K562 (cell line): ENCODE measurements around the gene FAM20B. TPM values are rescaled to one million over a fixed set of nuclear protein-coding genes. Genes with fewer than 3 reads are reported as not detected.

Experiments used
- ATAC-seq: fragments of 200-7000 bp; cut with Tn5 transposase; 3 replicates; pipeline ENCODE4 v1.9.1; 2020; ENCODE audit warnings: moderate library complexity
- BruUV-seq: library from RNA; stranded (reverse); fragments of 400-500 nt; replicated peaks from 2 replicates; lab custom pipeline; 2021; lab: Mats Ljungman, UMichigan
- CTCF ChIA-PET: fragments of 300-600 bp; formaldehyde crosslinking; extraction: SDS; loops from one replicate; lab custom pipeline; 2021; ENCODE audit warnings: low intra/inter-chr PET ratio; lab: Yijun Ruan, JAX
- POLR2A ChIA-PET: fragments of 300-600, 350-650 bp; sonication (Branson Sonifier 250); formaldehyde crosslinking; extraction: SDS; loops from one replicate; lab custom pipeline; 2021; ENCODE audit warnings: antibody characterized with exemption, inconsistent platforms; lab: Yijun Ruan, JAX
- DNase-seq, 4 experiments: peaks; one replicate each; pipeline versions ENCODE4 v3.0.0 to v3.0.0-alpha.2; 2011 to 2018; ENCODE audit warnings: low spot score in 3 of 4, mixed read lengths in 3 of 4; ENCODE audit errors: extremely low read depth in 1 of 4
- FAIRE-seq: peaks from 2 replicates; lab custom pipeline; 2011; peaks lifted over from hg19 to GRCh38; lab: Jason Lieb, UNC
- H2AFZ ChIP-seq: 2 replicates; pipeline ENCODE4 v1.6.0; 2011; ENCODE audit warnings: low read depth, low read length, control low read depth, inconsistent platforms
- H3K27ac ChIP-seq: fragments of 200-600 bp; 3 replicates; pipeline ENCODE4 v1.8.0; 2011; ENCODE audit warnings: low read depth, mild to moderate bottlenecking, control low read depth, inconsistent platforms, low read length, moderate library complexity, mixed read lengths; ENCODE audit errors: extremely low read depth
- H3K27me3 ChIP-seq, 2 experiments: fragments of 300-600 bp in 1 of 2; 2 replicates in 1 of 2; 3 replicates in 1 of 2; pipeline versions ENCODE4 v1.6.0 to v1.8.0; 2011; ENCODE audit warnings: inconsistent platforms in 2 of 2, low read length in 2 of 2, mild to moderate bottlenecking in 1 of 2, mixed read lengths in 1 of 2, moderate library complexity in 1 of 2; ENCODE audit not compliant: control insufficient read depth in 2 of 2, insufficient read depth in 2 of 2
- H3K36me3 ChIP-seq: fragments of 300-600 bp; 3 replicates; pipeline ENCODE4 v1.8.0; 2011; ENCODE audit warnings: mild to moderate bottlenecking, low read length, inconsistent platforms; ENCODE audit not compliant: control insufficient read depth, insufficient read depth
- H3K4me1 ChIP-seq, 2 experiments: fragments of 200-600 bp in 1 of 2; replicated peaks in 1 of 2; 2 replicates in 1 of 2; 3 replicates in 1 of 2; pipeline versions ENCODE4 v1.5.1 to v1.8.0; 2011; ENCODE audit warnings: inconsistent platforms in 2 of 2, low read length in 2 of 2, mild to moderate bottlenecking in 1 of 2, mixed read lengths in 1 of 2, moderate library complexity in 1 of 2; ENCODE audit not compliant: control insufficient read depth in 2 of 2, insufficient read depth in 2 of 2
- H3K4me2 ChIP-seq: 2 replicates; pipeline ENCODE4 v1.6.1; 2011; ENCODE audit warnings: low read length, control low read depth, inconsistent platforms, mixed read lengths; ENCODE audit not compliant: insufficient read depth
- H3K4me3 ChIP-seq: fragments of 200-600 bp; sonication (generic), shearing (Covaris generic); 2 replicates; pipeline ENCODE4 v1.5.1; 2016; ENCODE audit warnings: control low read depth, inconsistent platforms
- H3K79me2 ChIP-seq: fragments of 200-600 bp; 3 replicates; pipeline ENCODE4 v1.8.0; 2011; ENCODE audit warnings: low read length, inconsistent platforms; ENCODE audit not compliant: control insufficient read depth, insufficient read depth
- H3K9ac ChIP-seq, 2 experiments: 2 replicates each; pipeline versions ENCODE4 v1.6.0 to v1.6.1; 2011; ENCODE audit warnings: low read depth in 2 of 2, low read length in 2 of 2, control low read depth in 1 of 2, inconsistent platforms in 1 of 2, mild to moderate bottlenecking in 1 of 2, mixed read lengths in 1 of 2; ENCODE audit not compliant: insufficient read depth in 1 of 2
- H3K9me1 ChIP-seq: one replicate; pipeline ENCODE4 v1.6.0; 2011; ENCODE audit warnings: inconsistent platforms, mild to moderate bottlenecking, low read length, moderate library complexity; ENCODE audit not compliant: control insufficient read depth, insufficient read depth
- H3K9me3 ChIP-seq: replicated peaks from 2 replicates; pipeline ENCODE4 v1.5.1; 2011; ENCODE audit warnings: low read depth, low read length, inconsistent platforms; ENCODE audit not compliant: control insufficient read depth, insufficient read depth
- H4K20me1 ChIP-seq: replicated peaks from 2 replicates; pipeline ENCODE4 v1.6.1; 2011; ENCODE audit warnings: low read length, inconsistent platforms, mixed read lengths; ENCODE audit not compliant: control insufficient read depth, insufficient read depth
- MCM5 ChIP-seq: fragments of 450-650 bp; IDR thresholded peaks from 2 replicates; pipeline ENCODE4 v1.6.1; 2016; ENCODE audit warnings: low read depth
- NCOA6 ChIP-seq: fragments of 450-650 bp; IDR thresholded peaks from 2 replicates; pipeline ENCODE4 v1.6.1; 2017; ENCODE audit warnings: mild to moderate bottlenecking
- TEAD2 ChIP-seq: fragments of 450-650 bp; IDR thresholded peaks from 2 replicates; pipeline ENCODE4 v1.6.1; 2016; ENCODE audit warnings: missing genetic modification characterization, control low read depth, missing compliant biosample characterization
- ZNF778 ChIP-seq: fragments of 450-650 bp; formaldehyde crosslinking; IDR thresholded peaks from 2 replicates; pipeline ENCODE4 v1.4.0; 2020; ENCODE audit warnings: mild to moderate bottlenecking, moderate library complexity
- WGBS: fragments of 100-300 bp; shearing (Covaris generic); methylation state at CpG from one replicate; pipeline ENCODE4 v1.1.6; 2016; ENCODE audit warnings: low coverage, mixed read lengths; ENCODE audit not compliant: insufficient coverage; ENCODE audit errors: missing lambda C conversion rate; 5-methylcytosine and 5-hydroxymethylcytosine counted together
- in situ Hi-C: fragments of 300-500 bp; cut with MboI; formaldehyde crosslinking; loops from 4 replicates; pipeline ENCODE4 v1.15.0; 2018; ENCODE audit warnings: inconsistent platforms, mixed read lengths
- intact Hi-C: fragments of 100-400 bp; cut with micrococcal nuclease; formaldehyde crosslinking; loops from 2 replicates; pipeline ENCODE4 v1.14.2; 2022
- polyA plus RNA-seq, 8 experiments: library from polyadenylated mRNA; depleted of rRNA in 4 of 8; stranded (reverse) in 5 of 8; unstranded in 3 of 8; fragments of >200 nt; fragmentation: Nextera tagmentation in 2 of 8; fragmentation: Illumina TruSeq in 1 of 8; extraction: Ambion mirVana in 2 of 8; extraction: Trizol in 1 of 8; gene quantifications; 2 replicates each; pipeline versions ENCODE4 v1.2.1 to v1.2.3, GENCODE V29; 2011 to 2014; ENCODE audit warnings: inconsistent platforms in 1 of 8, missing spikeins in 1 of 8
- total RNA-seq, 7 experiments: library from RNA; depleted of rRNA in 6 of 7; stranded (reverse); fragments of >200 nt in 6 of 7; fragmentation: Illumina TruSeq in 2 of 7; extraction: Trizol in 2 of 7; gene quantifications; 2 replicates each; pipeline versions ENCODE4 v1.2.1 to v1.2.3, GENCODE V29; 2011 to 2021; ENCODE audit warnings: low replicate concordance in 1 of 7
- TF ChIP-seq, protein P1 (sequence below): fragments of 250-450 bp; sonication (Bioruptor Pico); IDR thresholded peaks from 2 replicates; pipeline ENCODE4 v1.8.0; 2022; ENCODE audit warnings: moderate library complexity, mild to moderate bottlenecking, inconsistent platforms

FAM20B gene
- total and polyA plus RNA-seq, 9 of the 15 experiments (the other 6 are each of a cell fraction or from before 2014, with no cell fraction given), result 7.2 to 67.5 (median 42.9) TPM

DNA sequence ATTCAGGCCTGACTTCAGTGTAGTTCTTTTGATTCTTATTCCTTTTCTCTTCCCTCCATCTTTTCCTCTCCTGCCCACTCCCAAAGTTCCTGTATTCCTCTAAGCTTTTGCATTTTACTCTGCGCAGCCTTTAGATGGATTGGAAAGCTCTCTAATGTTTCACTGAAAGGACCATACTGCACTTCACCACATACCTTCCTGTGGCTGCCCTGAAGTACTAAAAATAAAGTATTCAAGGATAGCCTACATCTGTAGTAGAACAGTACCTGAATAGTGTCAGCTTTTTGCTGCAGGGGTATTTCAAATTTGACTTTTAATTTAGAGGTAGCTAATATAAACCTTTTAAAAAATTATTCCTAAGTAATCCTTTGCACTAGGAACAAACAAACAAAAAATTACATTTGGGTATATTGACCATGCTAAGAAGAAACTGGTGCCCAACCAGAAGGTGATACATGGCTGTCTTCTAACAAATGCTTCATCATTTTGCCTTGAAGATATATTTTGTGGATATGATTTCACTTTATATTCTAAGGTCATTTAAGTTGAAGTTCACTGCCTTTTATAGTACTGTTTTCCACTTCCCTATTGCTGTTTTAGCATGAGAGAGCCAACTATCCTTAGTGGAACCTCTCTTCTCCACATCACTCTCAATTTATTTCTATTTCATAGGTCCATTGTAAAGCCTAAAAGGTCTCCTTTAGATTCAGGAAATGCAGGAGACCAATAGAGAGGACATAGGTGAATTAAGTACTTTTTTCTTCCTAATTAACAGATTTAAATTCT, 22.8 kb downstream of the FAM20B start:
- no TSS peak for BruUV-seq
- no peak overlapping the region for H3K4me3 ChIP-seq
- peak overlapping the region; percentile 87 for H3K27ac ChIP-seq
- peak overlapping the region in 1 of 2 experiments; percentile 46; a peak in 1 of 4 replicates for H3K9ac ChIP-seq
- H3K9me3 ChIP-seq, result no peaks in the 10 kb centered on the region
- no peak for DNase-seq
- CTCF ChIA-PET, result no interaction called here
- H2AFZ ChIP-seq, result no peak overlapping the region
- no peaks in the 10 kb centered on the region for H3K27me3 ChIP-seq
- H3K36me3 ChIP-seq, result peaks cover 34% of the 10 kb centered on the region
- ATAC-seq, result no peak
- peaks cover 38% of the 10 kb centered on the region for H3K79me2 ChIP-seq
- no peak overlapping the region for H3K4me2 ChIP-seq
- no peak for TF ChIP-seq MCM5
- TF ChIP-seq, protein P1, sequence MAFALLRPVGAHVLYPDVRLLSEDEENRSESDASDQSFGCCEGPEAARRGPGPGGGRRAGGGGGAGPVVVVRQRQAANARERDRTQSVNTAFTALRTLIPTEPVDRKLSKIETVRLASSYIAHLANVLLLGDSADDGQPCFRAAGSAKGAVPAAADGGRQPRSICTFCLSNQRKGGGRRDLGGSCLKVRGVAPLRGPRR (CRISPR knock-in tag), result no peak
- TF ChIP-seq ZNF778 (CRISPR knock-in tag), result no peak
- no peak for TF ChIP-seq TEAD2 (tag)
- TF ChIP-seq NCOA6, result no peak
- POLR2A ChIA-PET, result interaction anchor here (1.1 kb wide), 1 partner anchor 11 kb away, joined by 3 read pairs; no protein-coding TSS in a partner anchor
- no peaks in the 10 kb centered on the region for H3K9me1 ChIP-seq
- intact Hi-C loops (no loop called here), in situ Hi-C loops (no loop called here)
- FAIRE-seq, result no peak
- 100% methylated on average over 1 of the region's 1 CpG for WGBS
- no peaks in the 10 kb centered on the region for H4K20me1 ChIP-seq
- H3K4me1 ChIP-seq, result peaks cover 38 to 47% of the 10 kb centered on the region in 2 experiments
